HG03108 (cell line): ENCODE data around the gene C14orf39.

ENCODE experiments used
- ATAC-seq: cut with Tn5 transposase; IDR thresholded peaks from one replicate; pipeline ENCODE4 v1.9.1; 2021; ENCODE audit warnings: moderate library complexity; ENCODE audit not compliant: unreplicated experiment

C14orf39 gene

GRCh38 chr14:60485598-60486251, at the start of gene C14orf39:
C14orf39 (minus strand) TSS chr14:60486063; CDS start chr14:60485078, 985 bp downstream.
- no peak for ATAC-seq

- ATAC-seq, result no peak
Measured at GRCh38 chr14:60532442-60532841, 46.6 kb upstream of the C14orf39 start.

GRCh38 chr14:60515511-60516289, 29.8 kb upstream of the C14orf39 start:
- no peak for ATAC-seq

- no peak for ATAC-seq
Measured at GRCh38 chr14:60514741-60515491, 29.1 kb upstream of the C14orf39 start.

GRCh38 chr14:60514378-60514740, 28.5 kb upstream of the C14orf39 start:
- no peak for ATAC-seq

GRCh38 chr14:60512973-60513571, 27.2 kb upstream of the C14orf39 start:
- no peak for ATAC-seq

- no peak for ATAC-seq
Measured at GRCh38 chr14:60512126-60512525, 26.3 kb upstream of the C14orf39 start.

GRCh38 chr14:60510951-60511599, 25.2 kb upstream of the C14orf39 start:
- no peak for ATAC-seq

GRCh38 chr14:60510254-60510950, 24.5 kb upstream of the C14orf39 start:
- no peak for ATAC-seq

- ATAC-seq, result no peak
Measured at GRCh38 chr14:60509438-60510253, 23.8 kb upstream of the C14orf39 start.

GRCh38 chr14:60508707-60509437, 23.0 kb upstream of the C14orf39 start, which contains the start of gene SIX6:
SIX6 (plus strand) TSS chr14:60509146; CDS start chr14:60509399, 253 bp downstream.
- ATAC-seq, result no peak

GRCh38 chr14:60508363-60508706, 22.5 kb upstream of the C14orf39 start:
- no peak for ATAC-seq

- ATAC-seq, result no peak
Measured at GRCh38 chr14:60506985-60507829, 21.3 kb upstream of the C14orf39 start.

GRCh38 chr14:60506462-60506984, 20.7 kb upstream of the C14orf39 start:
- ATAC-seq, result no peak

- ATAC-seq, result no peak
Measured at GRCh38 chr14:60506010-60506409, 20.1 kb upstream of the C14orf39 start.

- no peak for ATAC-seq
Measured at GRCh38 chr14:60505448-60505847, 19.6 kb upstream of the C14orf39 start.

- no peak for ATAC-seq
Measured at GRCh38 chr14:60502541-60502940, 16.7 kb upstream of the C14orf39 start.

GRCh38 chr14:60495946-60496345, 10.1 kb upstream of the C14orf39 start:
- ATAC-seq, result no peak
